K562 (cell line): ENCODE measurements around the gene ORC3. TPM values are rescaled to one million over a fixed set of nuclear protein-coding genes. Genes with fewer than 3 reads are reported as not detected.

Experiments
- CBFA2T2 ChIP-seq: fragments of 450-650 bp; conservative IDR thresholded peaks from 2 replicates; pipeline ENCODE4 v1.6.1; 2017; ENCODE audit warnings: mild to moderate bottlenecking
- CC2D1A ChIP-seq: fragments of 450-650 bp; IDR thresholded peaks from 2 replicates; pipeline ENCODE4 v1.6.1; 2017; ENCODE audit warnings: mild to moderate bottlenecking
- CCAR2 ChIP-seq: fragments of 200-400 bp; formaldehyde crosslinking; IDR thresholded peaks from 2 replicates; pipeline ENCODE4 v1.6.1; 2017; ENCODE audit warnings: mild to moderate bottlenecking, low read depth, low read length
- CSDE1 ChIP-seq, 2 experiments: fragments of 450-650 bp; IDR thresholded peaks; 2 replicates each; pipeline ENCODE4 v1.6.1; 2016; ENCODE audit warnings: mild to moderate bottlenecking in 1 of 2
- GTF2A2 ChIP-seq: IDR thresholded peaks from 2 replicates; pipeline ENCODE4 v1.6.1; 2016; ENCODE audit warnings: mild to moderate bottlenecking, missing genetic modification characterization, missing compliant biosample characterization
- HDAC1 ChIP-seq, 2 experiments: fragments of 450-650 bp; IDR thresholded peaks; 2 replicates each; pipeline ENCODE4 v1.6.1; 2016 to 2017; ENCODE audit warnings: inconsistent platforms in 1 of 2, mild to moderate bottlenecking in 1 of 2, moderate library complexity in 1 of 2
- HNRNPH1 ChIP-seq: fragments of 200-400 bp; formaldehyde crosslinking; optimal IDR thresholded peaks from 2 replicates; pipeline ENCODE3; 2017; ENCODE audit warnings: low read depth, mild to moderate bottlenecking, low read length, moderate library complexity
- KDM5B ChIP-seq: fragments of 200-600 bp; sonication (generic); IDR thresholded peaks from 2 replicates; pipeline ENCODE4 v1.6.1; 2012; ENCODE audit warnings: low read depth, mild to moderate bottlenecking, moderate library complexity, low read length, control low read depth, inconsistent platforms; ENCODE audit not compliant: insufficient replicate concordance
- NCOR1 ChIP-seq: fragments of 450-650 bp; IDR thresholded peaks from 2 replicates; pipeline ENCODE4 v1.6.1; 2016; ENCODE audit warnings: mild to moderate bottlenecking, moderate library complexity
- PHB ChIP-seq: fragments of 250-450 bp; sonication (Bioruptor Pico); IDR thresholded peaks from 2 replicates; pipeline ENCODE4 v1.5.0; 2021
- PTRF ChIP-seq: fragments of 450-650 bp; IDR thresholded peaks from 2 replicates; pipeline ENCODE4 v1.6.1; 2016; ENCODE audit warnings: mild to moderate bottlenecking, missing genetic modification characterization, missing compliant biosample characterization
- RFX5 ChIP-seq: IDR thresholded peaks from 2 replicates; pipeline ENCODE4 v1.6.1; 2011; ENCODE audit warnings: low read depth, mild to moderate bottlenecking, improper control_type of control experiment, low read length
- SMARCB1 ChIP-seq: IDR thresholded peaks from 2 replicates; pipeline ENCODE4 v1.6.1; 2011; ENCODE audit warnings: improper control_type of control experiment, low read depth; ENCODE audit not compliant: insufficient read length
- SRSF7 ChIP-seq: fragments of 200-400 bp; formaldehyde crosslinking; optimal IDR thresholded peaks from 2 replicates; pipeline ENCODE3; 2017; ENCODE audit warnings: mild to moderate bottlenecking, low read depth, low read length
- TCF7 ChIP-seq: sonication (generic); IDR thresholded peaks from 2 replicates; pipeline ENCODE4 v1.6.1; 2016; ENCODE audit warnings: antibody characterized with exemption, borderline replicate concordance
- WHSC1 ChIP-seq: IDR thresholded peaks from one replicate; pipeline ENCODE4 v1.6.1; 2012; ENCODE audit warnings: low read length, control low read depth, inconsistent platforms
- ZNF707 ChIP-seq: fragments of 250-450 bp; sonication (Bioruptor Pico); conservative IDR thresholded peaks from 2 replicates; pipeline ENCODE4 v1.8.0; 2022; ENCODE audit warnings: inconsistent platforms, mild to moderate bottlenecking, moderate library complexity
- ZNF766 ChIP-seq: fragments of 200-800 bp; sonication (Bioruptor generic); conservative IDR thresholded peaks from 2 replicates; pipeline ENCODE4 v1.6.1; 2016; ENCODE audit warnings: missing genetic modification characterization, missing compliant biosample characterization
- polyA plus RNA-seq, 8 experiments: library from polyadenylated mRNA; depleted of rRNA in 4 of 8; stranded (reverse) in 5 of 8; unstranded in 3 of 8; fragments of >200 nt; fragmentation: Nextera tagmentation in 2 of 8; fragmentation: Illumina TruSeq in 1 of 8; extraction: Ambion mirVana in 2 of 8; extraction: Trizol in 1 of 8; gene quantifications; 2 replicates each; pipeline versions ENCODE4 v1.2.1 to v1.2.3, GENCODE V29; 2011 to 2014; ENCODE audit warnings: inconsistent platforms in 1 of 8, missing spikeins in 1 of 8
- total RNA-seq, 7 experiments: library from RNA; depleted of rRNA in 6 of 7; stranded (reverse); fragments of >200 nt in 6 of 7; fragmentation: Illumina TruSeq in 2 of 7; extraction: Trizol in 2 of 7; gene quantifications; 2 replicates each; pipeline versions ENCODE4 v1.2.1 to v1.2.3, GENCODE V29; 2011 to 2021; ENCODE audit warnings: low replicate concordance in 1 of 7
- TF ChIP-seq, protein P1 (sequence below): fragments of 450-650 bp; conservative IDR thresholded peaks from 2 replicates; pipeline ENCODE4 v1.6.1; 2016; ENCODE audit warnings: missing genetic modification characterization, low read depth, mild to moderate bottlenecking, control low read depth, missing compliant biosample characterization
- TF ChIP-seq, protein P2 (sequence below): fragments of 450-650 bp; IDR thresholded peaks from 2 replicates; pipeline ENCODE4 v1.6.1; 2017; ENCODE audit warnings: mild to moderate bottlenecking, moderate library complexity
- TF ChIP-seq, protein P3 (sequence below): fragments of 200-800 bp; sonication (Bioruptor generic); IDR thresholded peaks from 2 replicates; pipeline ENCODE4 v1.6.1; 2017; ENCODE audit warnings: missing genetic modification characterization, missing compliant biosample characterization
- TF ChIP-seq, protein P4 (sequence below): fragments of 250-450 bp; sonication (Bioruptor Pico); IDR thresholded peaks from 2 replicates; pipeline ENCODE4 v1.9.0; 2021; ENCODE audit warnings: mild to moderate bottlenecking
- TF ChIP-seq, protein P5 (sequence below): fragments of 250-450 bp; sonication (Bioruptor Pico); IDR thresholded peaks from 2 replicates; pipeline ENCODE4 v1.4.0; 2020

ORC3 gene
- total and polyA plus RNA-seq, 9 of the 15 experiments (the other 6 are each of a cell fraction or from before 2014, with no cell fraction given): 28.8 to 159 (median 74.8) TPM

DNA sequence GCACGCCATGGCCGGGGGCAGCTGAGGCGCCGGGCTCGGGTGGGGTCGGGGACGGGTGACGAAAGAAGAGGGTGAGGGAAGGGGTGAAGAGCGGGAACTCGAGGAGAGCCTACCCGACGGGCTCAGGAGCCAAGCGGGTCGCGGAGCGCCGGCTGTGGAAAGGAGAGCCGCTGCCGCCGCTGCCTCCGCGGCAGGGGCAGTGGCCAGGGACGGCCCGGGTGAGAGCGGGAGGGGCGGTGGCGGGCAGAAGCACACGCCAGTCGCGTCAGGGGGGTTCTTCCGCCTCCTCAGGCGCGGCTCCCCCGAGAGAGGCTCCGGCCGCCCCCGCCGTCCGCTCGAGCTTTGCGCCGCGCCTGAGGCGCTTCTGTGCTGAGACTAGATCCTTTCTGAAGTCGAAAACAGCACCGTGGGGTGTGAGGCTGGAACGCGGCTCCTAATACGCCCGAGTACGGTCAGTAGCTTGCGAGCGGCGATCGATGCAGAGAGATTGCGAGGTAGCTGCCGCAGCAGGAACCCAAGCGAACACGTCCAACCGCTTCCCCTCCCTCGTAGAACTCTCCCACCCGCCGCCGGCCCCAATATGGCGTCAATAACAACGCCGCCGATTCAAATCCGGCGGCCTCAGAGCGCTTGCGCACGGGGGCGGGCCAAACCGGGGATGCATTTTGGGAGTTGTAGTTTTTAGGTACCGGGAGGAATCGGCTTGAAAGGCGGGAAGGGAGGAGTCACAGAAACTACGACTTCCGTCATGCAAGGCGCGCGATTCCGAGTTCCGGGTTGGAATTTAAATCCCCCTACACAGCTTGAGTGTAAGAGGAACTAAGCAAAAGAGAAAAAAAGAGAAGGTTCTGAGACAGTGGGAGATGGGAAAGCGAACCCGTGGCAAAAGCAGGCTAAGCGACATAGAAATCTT is 112.0 kb downstream of the ORC3 start, which contains the start of gene AKIRIN2 (continued):
- TF ChIP-seq, protein P1, sequence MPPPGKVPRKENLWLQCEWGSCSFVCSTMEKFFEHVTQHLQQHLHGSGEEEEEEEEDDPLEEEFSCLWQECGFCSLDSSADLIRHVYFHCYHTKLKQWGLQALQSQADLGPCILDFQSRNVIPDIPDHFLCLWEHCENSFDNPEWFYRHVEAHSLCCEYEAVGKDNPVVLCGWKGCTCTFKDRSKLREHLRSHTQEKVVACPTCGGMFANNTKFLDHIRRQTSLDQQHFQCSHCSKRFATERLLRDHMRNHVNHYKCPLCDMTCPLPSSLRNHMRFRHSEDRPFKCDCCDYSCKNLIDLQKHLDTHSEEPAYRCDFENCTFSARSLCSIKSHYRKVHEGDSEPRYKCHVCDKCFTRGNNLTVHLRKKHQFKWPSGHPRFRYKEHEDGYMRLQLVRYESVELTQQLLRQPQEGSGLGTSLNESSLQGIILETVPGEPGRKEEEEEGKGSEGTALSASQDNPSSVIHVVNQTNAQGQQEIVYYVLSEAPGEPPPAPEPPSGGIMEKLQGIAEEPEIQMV (tag): no peak
- TF ChIP-seq CCAR2: no peak
- TF ChIP-seq, protein P2, sequence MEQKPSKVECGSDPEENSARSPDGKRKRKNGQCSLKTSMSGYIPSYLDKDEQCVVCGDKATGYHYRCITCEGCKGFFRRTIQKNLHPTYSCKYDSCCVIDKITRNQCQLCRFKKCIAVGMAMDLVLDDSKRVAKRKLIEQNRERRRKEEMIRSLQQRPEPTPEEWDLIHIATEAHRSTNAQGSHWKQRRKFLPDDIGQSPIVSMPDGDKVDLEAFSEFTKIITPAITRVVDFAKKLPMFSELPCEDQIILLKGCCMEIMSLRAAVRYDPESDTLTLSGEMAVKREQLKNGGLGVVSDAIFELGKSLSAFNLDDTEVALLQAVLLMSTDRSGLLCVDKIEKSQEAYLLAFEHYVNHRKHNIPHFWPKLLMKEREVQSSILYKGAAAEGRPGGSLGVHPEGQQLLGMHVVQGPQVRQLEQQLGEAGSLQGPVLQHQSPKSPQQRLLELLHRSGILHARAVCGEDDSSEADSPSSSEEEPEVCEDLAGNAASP: no peak
- no peak for TF ChIP-seq PTRF (tag)
- no peak for TF ChIP-seq SMARCB1
- TF ChIP-seq, protein P3, sequence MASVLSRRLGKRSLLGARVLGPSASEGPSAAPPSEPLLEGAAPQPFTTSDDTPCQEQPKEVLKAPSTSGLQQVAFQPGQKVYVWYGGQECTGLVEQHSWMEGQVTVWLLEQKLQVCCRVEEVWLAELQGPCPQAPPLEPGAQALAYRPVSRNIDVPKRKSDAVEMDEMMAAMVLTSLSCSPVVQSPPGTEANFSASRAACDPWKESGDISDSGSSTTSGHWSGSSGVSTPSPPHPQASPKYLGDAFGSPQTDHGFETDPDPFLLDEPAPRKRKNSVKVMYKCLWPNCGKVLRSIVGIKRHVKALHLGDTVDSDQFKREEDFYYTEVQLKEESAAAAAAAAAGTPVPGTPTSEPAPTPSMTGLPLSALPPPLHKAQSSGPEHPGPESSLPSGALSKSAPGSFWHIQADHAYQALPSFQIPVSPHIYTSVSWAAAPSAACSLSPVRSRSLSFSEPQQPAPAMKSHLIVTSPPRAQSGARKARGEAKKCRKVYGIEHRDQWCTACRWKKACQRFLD (CRISPR knock-in tag): peak; percentile 95
- no peak for TF ChIP-seq HNRNPH1
- TF ChIP-seq WHSC1: no peak
- peak; percentile 60; the same call in 1 of the 2 replicates for TF ChIP-seq PHB (CRISPR knock-in tag)
- TF ChIP-seq, protein P4, sequence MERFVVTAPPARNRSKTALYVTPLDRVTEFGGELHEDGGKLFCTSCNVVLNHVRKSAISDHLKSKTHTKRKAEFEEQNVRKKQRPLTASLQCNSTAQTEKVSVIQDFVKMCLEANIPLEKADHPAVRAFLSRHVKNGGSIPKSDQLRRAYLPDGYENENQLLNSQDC (CRISPR knock-in tag): peak; percentile 91
- TF ChIP-seq NCOR1: 0 out of 2 replicates have a peak, but pooled peaks have one; percentile 6
- TF ChIP-seq CC2D1A: peak; percentile 58; the same call in 1 of the 2 replicates
- no peak for TF ChIP-seq CSDE1 (IDR thresholded peaks at IDR 0.05)
- TF ChIP-seq CBFA2T2: no peak
- TF ChIP-seq HDAC1 (IDR thresholded peaks at IDR 0.05): peak in 1 of 2 experiments; percentile 64; a peak in 2 of 4 replicates
- TF ChIP-seq TCF7: no peak
- peak; percentile 85; the same call in 1 of the 2 replicates for TF ChIP-seq ZNF766
- no peak for TF ChIP-seq ZNF707 (CRISPR knock-in tag)
- TF ChIP-seq SRSF7: no peak
- TF ChIP-seq GTF2A2 (tag): no peak
- TF ChIP-seq KDM5B: peak; percentile 96
- TF ChIP-seq RFX5: no peak
- TF ChIP-seq, protein P5, sequence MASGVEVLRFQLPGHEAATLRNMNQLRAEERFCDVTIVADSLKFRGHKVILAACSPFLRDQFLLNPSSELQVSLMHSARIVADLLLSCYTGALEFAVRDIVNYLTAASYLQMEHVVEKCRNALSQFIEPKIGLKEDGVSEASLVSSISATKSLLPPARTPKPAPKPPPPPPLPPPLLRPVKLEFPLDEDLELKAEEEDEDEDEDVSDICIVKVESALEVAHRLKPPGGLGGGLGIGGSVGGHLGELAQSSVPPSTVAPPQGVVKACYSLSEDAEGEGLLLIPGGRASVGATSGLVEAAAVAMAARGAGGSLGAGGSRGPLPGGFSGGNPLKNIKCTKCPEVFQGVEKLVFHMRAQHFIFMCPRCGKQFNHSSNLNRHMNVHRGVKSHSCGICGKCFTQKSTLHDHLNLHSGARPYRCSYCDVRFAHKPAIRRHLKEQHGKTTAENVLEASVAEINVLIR: no peak
